Breast epithelium (tissue), 4 donors: ENCODE results near the gene IKBKE. TPM values are rescaled to one million over a fixed set of nuclear protein-coding genes. Genes with fewer than 3 reads are reported as not detected.

Experiments used
- DNase-seq, 2 donors: peaks; one replicate each; pipeline ENCODE4 v3.0.0-alpha.2; 2019; ENCODE audit warnings: low spot score in 2 of 2
- H3K27ac ChIP-seq, 2 donors: fragments of 200-600 bp; sonication (generic) in 1 of 2; one replicate each; pipeline ENCODE4 v1.5.1; 2016 to 2019; ENCODE audit warnings: mild to moderate bottlenecking in 1 of 2
- H3K27me3 ChIP-seq, 2 donors: fragments of 200-600 bp; sonication (generic) in 1 of 2; one replicate each; pipeline versions ENCODE4 v1.5.1 to v1.6.0; 2017 to 2019; ENCODE audit warnings: control low read depth in 1 of 2, mild to moderate bottlenecking in 1 of 2
- H3K36me3 ChIP-seq: fragments of 200-600 bp; one replicate; pipeline ENCODE4 v1.5.1; 2019
- H3K4me1 ChIP-seq, 2 donors: fragments of 200-600 bp; sonication (generic); one replicate each; pipeline ENCODE4 v1.5.1; 2016 to 2019; ENCODE audit warnings: control low read depth in 1 of 2
- H3K4me3 ChIP-seq, 3 donors: fragments of 200-600 bp; sonication (generic); 1 replicate in 2 of 3; 2 replicates in 1 of 3; pipeline ENCODE4 v1.5.1; 2016 to 2019; ENCODE audit warnings: mild to moderate bottlenecking in 3 of 3, moderate library complexity in 2 of 3
- H3K9me3 ChIP-seq, 2 donors: fragments of 200-600 bp; sonication (generic) in 1 of 2; one replicate each; pipeline ENCODE4 v1.5.1; 2016 to 2019; ENCODE audit warnings: control low read depth in 1 of 2
- CTCF ChIP-seq, 3 donors: fragments of 450-650 bp; IDR thresholded peaks; one replicate each; pipeline ENCODE4 v1.5.1; 2016 to 2017; ENCODE audit warnings: antibody characterized with exemption in 3 of 3, mild to moderate bottlenecking in 3 of 3, moderate library complexity in 3 of 3
- POLR2A ChIP-seq: fragments of 450-650 bp; IDR thresholded peaks from one replicate; pipeline ENCODE4 v1.6.1; 2016; ENCODE audit warnings: antibody characterized with exemption, mild to moderate bottlenecking, moderate library complexity
- POLR2AphosphoS5 ChIP-seq, 3 donors: sonication (generic); formaldehyde crosslinking; IDR thresholded peaks; one replicate each; pipeline ENCODE4 v1.6.1; 2017; ENCODE audit warnings: antibody characterized with exemption in 3 of 3
- intact Hi-C: fragments of 100-400 bp; cut with DNase I; formaldehyde crosslinking; loops from one replicate; pipeline ENCODE4 v1.15.1; 2023; ENCODE audit warnings: low total_unique reads
- total RNA-seq, 3 donors: library from RNA; depleted of rRNA; stranded (reverse); fragments of >200 nt; gene quantifications; one replicate each; pipeline ENCODE4 v1.1.0, GENCODE V29; 2016

Gene IKBKE
- total RNA-seq, 3 donors from 2014 or later, result 4.4 to 4.9 (median 4.8) TPM

DNA sequence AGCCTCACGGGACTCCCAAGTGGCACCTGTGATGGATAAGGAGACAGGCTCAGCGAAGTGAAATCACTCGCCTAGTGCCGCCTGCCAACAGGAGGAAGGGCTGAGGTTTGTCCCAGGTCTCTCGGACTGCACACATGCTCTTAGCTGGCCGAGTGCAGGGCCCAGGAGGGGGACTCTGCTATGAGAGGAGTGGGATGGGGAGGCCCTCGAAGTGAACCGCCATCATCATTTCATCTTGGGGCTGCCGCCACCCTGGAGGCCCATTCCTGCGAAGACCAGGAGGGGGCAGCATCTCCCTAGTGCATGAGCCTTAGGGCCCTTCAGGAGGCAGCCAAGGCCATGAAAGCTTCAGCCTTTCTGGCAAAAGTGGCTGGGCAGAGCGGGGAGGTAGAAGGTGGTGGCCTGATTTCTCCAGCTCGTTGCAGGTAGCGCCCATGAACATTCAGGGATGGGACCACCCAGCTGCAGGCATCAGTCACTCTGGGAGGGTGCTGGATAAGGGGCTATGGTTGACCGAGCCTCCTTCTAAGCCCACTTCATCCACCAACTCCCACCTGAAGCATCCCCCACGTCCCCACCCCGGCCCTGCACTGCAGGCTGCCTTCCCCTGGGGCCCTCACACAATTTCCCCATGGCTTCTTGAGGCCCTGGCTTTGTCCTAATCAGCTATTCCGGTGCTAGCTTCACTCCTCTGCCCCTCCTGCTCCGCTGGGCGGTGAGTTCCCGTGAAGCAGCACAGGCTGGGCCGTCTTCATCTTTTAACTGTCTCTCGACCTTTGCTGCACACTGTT lies 19.9 kb downstream of the IKBKE start:
- Histone ChIP-seq H3K36me3 (no peaks in the 10 kb centered on the region), H3K27me3 (no peaks in the 10 kb centered on the region), H3K4me3 (no peak overlapping the region), H3K4me1 (no peaks in the 10 kb centered on the region), H3K27ac (no peak overlapping the region), H3K9me3 (no peaks in the 10 kb centered on the region)
- DNase-seq, result peak; percentile 60 to 78
- TF ChIP-seq POLR2AphosphoS5 (IDR thresholded peaks at IDR 0.05), result peak in 1 of 3 donors; percentile 44
- peak; percentile 70 to 92 (median 90) for TF ChIP-seq CTCF (IDR thresholded peaks at IDR 0.05)
- TF ChIP-seq POLR2A, result no peak
- intact Hi-C loops, result loop anchor here (10.0 kb wide), 1 partner anchor 95 kb away; no protein-coding TSS in a partner anchor

- DNase-seq, result no peak
- no peaks in the 10 kb centered on the region for H3K4me1 ChIP-seq
- H3K36me3 ChIP-seq, result no peaks in the 10 kb centered on the region
- no peak overlapping the region for H3K4me3 ChIP-seq
- TF ChIP-seq POLR2A (no peak), CTCF (IDR thresholded peaks at IDR 0.05) (no peak), POLR2AphosphoS5 (IDR thresholded peaks at IDR 0.05) (no peak)
- no peaks in the 10 kb centered on the region for H3K9me3 ChIP-seq
- no peaks in the 10 kb centered on the region for H3K27me3 ChIP-seq
- H3K27ac ChIP-seq, result no peak overlapping the region
- intact Hi-C loops, result loop anchor here (10.0 kb wide), 1 partner anchor 94 kb away; no protein-coding TSS in a partner anchor
Observed at GRCh38 chr1:206490771-206491405, 20.6 kb downstream of the IKBKE start.

DNA sequence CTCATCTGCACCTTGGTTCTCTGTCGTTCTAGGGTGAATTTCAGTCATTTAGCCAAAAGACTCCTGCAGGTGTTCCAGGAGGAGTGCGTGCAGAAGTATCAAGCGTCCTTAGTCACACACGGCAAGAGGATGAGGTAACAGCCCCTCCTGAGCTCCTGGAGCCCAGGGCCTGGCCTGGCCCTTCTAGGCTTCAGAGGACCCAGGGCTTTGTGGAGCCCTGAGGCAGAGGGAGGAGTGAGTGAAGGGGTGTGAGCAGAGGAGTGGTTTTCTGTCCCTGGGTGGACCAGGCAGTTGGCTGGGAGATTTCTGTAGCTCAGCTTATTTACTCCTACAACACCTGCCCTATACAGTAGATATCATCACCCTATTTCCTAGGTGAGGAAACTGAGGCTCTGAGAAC lies 21.3 kb downstream of the IKBKE start:
- Histone ChIP-seq H3K4me1 (no peaks in the 10 kb centered on the region), H3K9me3 (no peaks in the 10 kb centered on the region), H3K27me3 (no peaks in the 10 kb centered on the region), H3K27ac (no peak overlapping the region), H3K36me3 (no peaks in the 10 kb centered on the region), H3K4me3 (no peak overlapping the region)
- no peak for DNase-seq
- TF ChIP-seq POLR2AphosphoS5 (IDR thresholded peaks at IDR 0.05), result no peak
- TF ChIP-seq POLR2A, result no peak
- no peak for TF ChIP-seq CTCF (IDR thresholded peaks at IDR 0.05)
- intact Hi-C loops, result loop anchor here (10.0 kb wide), 1 partner anchor 93 kb away; no protein-coding TSS in a partner anchor

GRCh38 chr1:206492589-206492988 lies 22.3 kb downstream of the IKBKE start:
- Histone ChIP-seq H3K36me3 (no peaks in the 10 kb centered on the region), H3K27me3 (no peaks in the 10 kb centered on the region), H3K27ac (no peak overlapping the region), H3K4me1 (no peaks in the 10 kb centered on the region), H3K4me3 (no peak overlapping the region), H3K9me3 (no peaks in the 10 kb centered on the region)
- TF ChIP-seq CTCF (IDR thresholded peaks at IDR 0.05) (no peak), POLR2AphosphoS5 (IDR thresholded peaks at IDR 0.05) (no peak), POLR2A (no peak)
- no peak for DNase-seq
- intact Hi-C loops, result loop anchor here (10.0 kb wide), 1 partner anchor 92 kb away; no protein-coding TSS in a partner anchor

DNA sequence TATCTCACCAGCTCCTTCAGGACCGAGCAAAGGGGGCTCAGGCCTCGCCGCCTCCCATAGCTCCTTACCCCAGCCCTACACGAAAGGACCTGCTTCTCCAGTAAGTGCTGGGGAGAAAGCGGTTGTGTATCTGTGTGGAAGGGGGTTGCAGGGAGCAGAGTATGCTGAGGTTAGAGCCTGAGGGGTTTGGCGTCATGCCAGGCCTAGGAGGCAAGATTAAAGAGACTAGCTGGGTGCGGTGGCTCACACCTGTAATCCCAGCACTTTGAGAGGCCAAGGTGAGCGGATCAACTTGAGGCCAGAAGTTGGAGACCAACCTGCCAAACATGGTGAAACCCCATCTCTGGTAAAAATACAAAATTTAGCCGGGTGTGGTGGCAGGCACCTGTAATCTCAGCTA lies 23.0 kb downstream of the IKBKE start:
- intact Hi-C loops, result loop anchor here (10.0 kb wide), 1 partner anchor 92 kb away; no protein-coding TSS in a partner anchor
- Histone ChIP-seq H3K27ac (no peak overlapping the region), H3K36me3 (no peaks in the 10 kb centered on the region), H3K4me1 (no peaks in the 10 kb centered on the region), H3K9me3 (no peaks in the 10 kb centered on the region), H3K27me3 (no peaks in the 10 kb centered on the region), H3K4me3 (no peak overlapping the region)
- no peak for TF ChIP-seq POLR2AphosphoS5 (IDR thresholded peaks at IDR 0.05)
- no peak for TF ChIP-seq POLR2A
- no peak for DNase-seq
